ENCODE measurements around the gene SNHG17. TPM values are rescaled to one million over a fixed set of nuclear protein-coding genes. Genes with fewer than 3 reads are reported as not detected.

SNHG17 gene
- total RNA-seq, 1 donor from 2014 or later = 17.9 TPM

GRCh38 chr20:38373898-38374297, 61.2 kb downstream of the SNHG17 start:
- no peak for ATAC-seq

GRCh38 chr20:38373231-38373867, 61.8 kb downstream of the SNHG17 start:
- no peak for ATAC-seq

More at GRCh38 chr20:38373898-38374297, 61.2 kb downstream of the SNHG17 start:
- Histone ChIP-seq H3K27ac (no peak overlapping the region), H3K4me3 (no peak overlapping the region), H3K4me1 (peaks cover 5% of the 10 kb centered on the region), H3K27me3 (ENCODE audit: low read depth) (no peaks in the 10 kb centered on the region), H3K36me3 (no peaks in the 10 kb centered on the region), H3K9me3 (no peaks in the 10 kb centered on the region)
- TF ChIP-seq CTCF (IDR thresholded peaks at IDR 0.05) = no peak
- no peak for DNase-seq
- intact Hi-C loops (cut with DNase I) = no loop called here

DNA sequence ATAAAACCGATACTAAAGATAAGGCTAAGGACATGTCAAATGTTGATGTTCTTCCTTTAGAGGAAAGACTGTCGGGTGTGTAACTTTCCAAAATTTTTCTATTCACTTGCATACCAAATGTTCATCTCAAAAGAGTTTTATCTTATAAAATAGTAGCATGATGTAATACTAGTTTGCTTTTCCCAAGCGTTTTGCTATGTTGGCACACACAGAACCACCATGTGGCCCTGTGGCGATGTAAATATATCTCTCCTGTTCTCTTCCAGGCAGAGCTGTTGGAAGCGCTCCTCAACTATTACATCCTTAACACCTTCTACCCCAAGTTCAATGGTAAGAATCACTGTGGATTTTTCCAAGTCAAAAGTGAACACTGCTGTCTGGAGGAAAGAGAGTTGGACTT, 62.3 kb downstream of the SNHG17 start:
- Histone ChIP-seq H3K27me3 (ENCODE audit: low read depth) (no peaks in the 10 kb centered on the region), H3K36me3 (no peaks in the 10 kb centered on the region), H3K9me3 (no peaks in the 10 kb centered on the region), H3K4me3 (no peak overlapping the region), H3K4me1 (peaks cover 5% of the 10 kb centered on the region), H3K27ac (no peak overlapping the region)
- no peak for TF ChIP-seq CTCF (IDR thresholded peaks at IDR 0.05)
- intact Hi-C loops (cut with DNase I) = no loop called here
- no peak for DNase-seq
- no peak for ATAC-seq

More at GRCh38 chr20:38373231-38373867, 61.8 kb downstream of the SNHG17 start:
- Histone ChIP-seq H3K27me3 (ENCODE audit: low read depth) (no peaks in the 10 kb centered on the region), H3K4me3 (no peak overlapping the region), H3K4me1 (peaks cover 5% of the 10 kb centered on the region), H3K9me3 (no peaks in the 10 kb centered on the region), H3K36me3 (no peaks in the 10 kb centered on the region), H3K27ac (no peak overlapping the region)
- intact Hi-C loops (cut with DNase I) = no loop called here
- no peak for DNase-seq
- no peak for TF ChIP-seq CTCF (IDR thresholded peaks at IDR 0.05)

Other genes with a start within 250 kb of the SNHG17 start
- 1.3 TPM for gene KIAA1755, start 174.6 kb downstream of the SNHG17 start, total RNA-seq
- gene BPI, start 131.2 kb downstream of the SNHG17 start, total RNA-seq = 0.44 TPM
- gene LBP, start 88.8 kb downstream of the SNHG17 start, total RNA-seq = not detected
- gene RALGAPB, start 37.5 kb upstream of the SNHG17 start, total RNA-seq = 35.7 TPM
- gene ADIG, start 145.9 kb upstream of the SNHG17 start, total RNA-seq = not detected
- 0.83 TPM for gene ARHGAP40, start 166.5 kb upstream of the SNHG17 start, total RNA-seq

All from lower lobe of right lung (tissue), 2 donors.